ENCODE measurements around the gene AXL.

DNA sequence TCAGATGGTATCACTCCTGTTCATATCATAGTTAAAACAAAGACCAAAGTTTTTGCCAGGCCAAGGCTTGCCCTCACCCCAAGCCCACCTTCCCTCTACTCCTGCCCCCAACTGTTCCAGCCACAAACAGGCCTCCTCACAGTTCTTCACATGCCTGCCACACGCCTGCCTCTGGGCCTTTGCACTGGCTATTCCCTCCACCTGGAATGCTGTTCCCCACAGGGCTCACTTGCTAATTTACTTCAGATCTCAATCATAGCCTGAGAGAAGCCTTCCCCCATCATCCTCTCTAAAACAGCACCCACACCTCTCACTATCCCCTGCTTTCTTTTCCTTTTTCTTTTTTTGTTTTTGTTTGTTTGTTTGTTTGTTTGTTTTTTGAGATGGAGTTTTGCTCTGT lies 4.9 kb upstream of the AXL start:
- TF ChIP-seq, protein P1, sequence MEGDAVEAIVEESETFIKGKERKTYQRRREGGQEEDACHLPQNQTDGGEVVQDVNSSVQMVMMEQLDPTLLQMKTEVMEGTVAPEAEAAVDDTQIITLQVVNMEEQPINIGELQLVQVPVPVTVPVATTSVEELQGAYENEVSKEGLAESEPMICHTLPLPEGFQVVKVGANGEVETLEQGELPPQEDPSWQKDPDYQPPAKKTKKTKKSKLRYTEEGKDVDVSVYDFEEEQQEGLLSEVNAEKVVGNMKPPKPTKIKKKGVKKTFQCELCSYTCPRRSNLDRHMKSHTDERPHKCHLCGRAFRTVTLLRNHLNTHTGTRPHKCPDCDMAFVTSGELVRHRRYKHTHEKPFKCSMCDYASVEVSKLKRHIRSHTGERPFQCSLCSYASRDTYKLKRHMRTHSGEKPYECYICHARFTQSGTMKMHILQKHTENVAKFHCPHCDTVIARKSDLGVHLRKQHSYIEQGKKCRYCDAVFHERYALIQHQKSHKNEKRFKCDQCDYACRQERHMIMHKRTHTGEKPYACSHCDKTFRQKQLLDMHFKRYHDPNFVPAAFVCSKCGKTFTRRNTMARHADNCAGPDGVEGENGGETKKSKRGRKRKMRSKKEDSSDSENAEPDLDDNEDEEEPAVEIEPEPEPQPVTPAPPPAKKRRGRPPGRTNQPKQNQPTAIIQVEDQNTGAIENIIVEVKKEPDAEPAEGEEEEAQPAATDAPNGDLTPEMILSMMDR (IDR thresholded peaks at IDR 0.05; ENCODE audit: low read depth, low read length, poor library complexity, severe bottlenecking): no peak
- TF ChIP-seq EZH2phosphoT487 (IDR thresholded peaks at IDR 0.05; ENCODE audit: borderline replicate concordance, low read length): no peak

Data from DOHH2 (cell line).